Activated CD8-positive, alpha-beta memory T cell treated with anti-CD3 and anti-CD28 coated beads, Interleukin-2, amount 50 U/mL, for 48 hours (primary cell): ENCODE data around the gene FMN1.

Experiments used
- DNase-seq: peaks from one replicate; pipeline ENCODE4 v3.0.0-alpha.2; 2020

Gene FMN1

GRCh38 chr15:33045066-33045810, 149.3 kb downstream of the FMN1 start:
- DNase-seq, result no peak

GRCh38 chr15:33044598-33044997, 149.9 kb downstream of the FMN1 start:
- DNase-seq, result no peak

- DNase-seq, result no peak
Measured at GRCh38 chr15:33043636-33044035, 150.9 kb downstream of the FMN1 start.

- DNase-seq, result no peak
Measured at GRCh38 chr15:33040496-33040895, 154.0 kb downstream of the FMN1 start.

- no peak for DNase-seq
Measured at GRCh38 chr15:33034588-33034987, 159.9 kb downstream of the FMN1 start.

GRCh38 chr15:33032053-33032452, 162.5 kb downstream of the FMN1 start:
- no peak for DNase-seq

GRCh38 chr15:33031324-33031821, 163.1 kb downstream of the FMN1 start:
- no peak for DNase-seq

- DNase-seq, result no peak
Measured at GRCh38 chr15:33030315-33030714, 164.2 kb downstream of the FMN1 start.

GRCh38 chr15:33029109-33029652, 165.3 kb downstream of the FMN1 start:
- no peak for DNase-seq

- no peak for DNase-seq
Measured at GRCh38 chr15:33028495-33028894, 166.0 kb downstream of the FMN1 start.

- no peak for DNase-seq
Measured at GRCh38 chr15:33027306-33028035, 167.0 kb downstream of the FMN1 start.

- no peak for DNase-seq
Measured at GRCh38 chr15:33026614-33027013, 167.9 kb downstream of the FMN1 start.

GRCh38 chr15:33022629-33023028, 171.9 kb downstream of the FMN1 start:
- DNase-seq, result no peak

- no peak for DNase-seq
Measured at GRCh38 chr15:33021806-33022389, 172.6 kb downstream of the FMN1 start.

- no peak for DNase-seq
Measured at GRCh38 chr15:33019354-33019981, 175.0 kb downstream of the FMN1 start.

GRCh38 chr15:33016405-33017024, 178.0 kb downstream of the FMN1 start:
- no peak for DNase-seq

GRCh38 chr15:33014586-33014985, 179.9 kb downstream of the FMN1 start:
- DNase-seq, result no peak

- DNase-seq, result no peak
Measured at GRCh38 chr15:33013827-33014445, 180.6 kb downstream of the FMN1 start.

- DNase-seq, result no peak
Measured at GRCh38 chr15:33011976-33012375, 182.5 kb downstream of the FMN1 start.

- no peak for DNase-seq
Measured at GRCh38 chr15:33009603-33010002, 184.9 kb downstream of the FMN1 start.

- DNase-seq, result no peak
Measured at GRCh38 chr15:33009026-33009425, 185.5 kb downstream of the FMN1 start.
